ENCODE results near the gene WASF1. TPM values are rescaled to one million over a fixed set of nuclear protein-coding genes. Genes with fewer than 3 reads are reported as not detected.

Gene WASF1
- polyA plus RNA-seq, 1 donor, result 11.2 TPM

DNA sequence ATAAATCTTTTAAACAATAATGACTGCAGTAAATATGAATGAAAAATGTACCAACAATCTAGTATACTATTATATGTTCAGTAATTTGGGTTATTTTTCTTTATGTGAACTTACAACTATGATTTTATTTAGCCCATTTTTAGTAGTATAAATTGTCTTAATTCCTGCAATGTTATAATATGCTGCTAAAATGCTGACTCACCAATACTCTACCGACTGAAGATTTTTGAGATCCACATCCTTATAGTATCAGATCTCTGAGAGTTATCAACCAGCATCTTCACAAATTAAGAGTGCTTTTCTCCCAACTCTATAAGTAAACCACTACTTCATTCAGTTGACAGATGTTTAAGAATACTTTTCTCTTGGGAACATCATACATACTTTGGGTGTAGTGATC is 17.4 kb upstream of the WASF1 start:
- whole genome bisulfite sequencing (ENCODE audit: insufficient coverage, low lambda C conversion rate), result no CpG with 5 or more reads among the region's 1 CpG
- Histone ChIP-seq H3K27me3 (ENCODE audit: control insufficient read depth, insufficient read depth, low read length) (no peaks in the 10 kb centered on the region), H3K4me3 (ENCODE audit: low read length) (no peak overlapping the region), H3K9me3 (ENCODE audit: control insufficient read depth, low read depth, low read length) (no peaks in the 10 kb centered on the region), H3K4me1 (ENCODE audit: control insufficient read depth, insufficient read depth, low read length) (no peaks in the 10 kb centered on the region), H3K36me3 (ENCODE audit: control insufficient read depth, insufficient read depth, low read length) (peaks cover 17% of the 10 kb centered on the region), H3K27ac (ENCODE audit: low read length) (no peak overlapping the region)
- DNase-seq, result no peak

DNA sequence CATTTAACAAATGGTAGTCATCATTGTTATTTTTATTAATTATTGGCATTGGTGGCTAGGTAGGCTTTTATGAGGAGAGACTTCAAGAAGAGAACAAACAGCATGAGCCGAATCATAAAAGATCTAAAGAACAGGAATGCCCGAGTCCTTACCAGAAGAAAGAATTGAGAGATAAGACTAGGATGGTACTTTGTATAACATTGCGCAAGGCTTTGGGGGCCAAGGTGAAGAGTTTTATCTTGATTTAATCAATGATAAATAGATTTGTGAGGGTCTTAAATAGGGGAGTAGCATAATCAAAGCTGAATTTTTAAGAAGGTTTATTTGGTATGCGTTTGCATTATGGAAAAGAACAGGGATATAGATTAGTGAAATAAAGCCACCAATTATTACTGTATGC is 16.2 kb upstream of the WASF1 start:
- no peak overlapping the region for H3K27ac ChIP-seq (ENCODE audit: low read length)
- H3K4me3 ChIP-seq (ENCODE audit: low read length), result no peak overlapping the region
- H3K9me3 ChIP-seq (ENCODE audit: control insufficient read depth, low read depth, low read length), result no peaks in the 10 kb centered on the region
- no peak for DNase-seq
- peaks cover 17% of the 10 kb centered on the region for H3K36me3 ChIP-seq (ENCODE audit: control insufficient read depth, insufficient read depth, low read length)
- no peaks in the 10 kb centered on the region for H3K4me1 ChIP-seq (ENCODE audit: control insufficient read depth, insufficient read depth, low read length)
- no peaks in the 10 kb centered on the region for H3K27me3 ChIP-seq (ENCODE audit: control insufficient read depth, insufficient read depth, low read length)
- 90% methylated on average over 1 of the region's 4 CpGs for WGBS (ENCODE audit: insufficient coverage, low lambda C conversion rate)

- no peak overlapping the region for H3K27ac ChIP-seq (ENCODE audit: low read length)
- H3K36me3 ChIP-seq (ENCODE audit: control insufficient read depth, insufficient read depth, low read length), result peaks cover 6% of the 10 kb centered on the region
- no peak overlapping the region for H3K4me3 ChIP-seq (ENCODE audit: low read length)
- DNase-seq, result no peak
- WGBS (ENCODE audit: insufficient coverage, low lambda C conversion rate), result 100% methylated on average over 1 of the region's 2 CpGs
- H3K27me3 ChIP-seq (ENCODE audit: control insufficient read depth, insufficient read depth, low read length), result no peaks in the 10 kb centered on the region
- H3K4me1 ChIP-seq (ENCODE audit: control insufficient read depth, insufficient read depth, low read length), result no peaks in the 10 kb centered on the region
- H3K9me3 ChIP-seq (ENCODE audit: control insufficient read depth, low read depth, low read length), result no peaks in the 10 kb centered on the region
These were observed 12.0 kb upstream of the WASF1 start for GRCh38 chr6:110191477-110191876.

GRCh38 chr6:110190726-110191125 is 11.3 kb upstream of the WASF1 start:
- no peaks in the 10 kb centered on the region for H3K9me3 ChIP-seq (ENCODE audit: control insufficient read depth, low read depth, low read length)
- WGBS (ENCODE audit: insufficient coverage, low lambda C conversion rate), result no CpG with 5 or more reads among the region's 6 CpGs
- DNase-seq, result no peak

GRCh38 chr6:110188791-110189190 is 9.3 kb upstream of the WASF1 start:
- no peak overlapping the region for H3K4me3 ChIP-seq (ENCODE audit: low read length)
- H3K36me3 ChIP-seq (ENCODE audit: control insufficient read depth, insufficient read depth, low read length), result peaks cover 1% of the 10 kb centered on the region
- H3K27ac ChIP-seq (ENCODE audit: low read length), result no peak overlapping the region
- no peaks in the 10 kb centered on the region for H3K9me3 ChIP-seq (ENCODE audit: control insufficient read depth, low read depth, low read length)
- no peaks in the 10 kb centered on the region for H3K27me3 ChIP-seq (ENCODE audit: control insufficient read depth, insufficient read depth, low read length)
- H3K4me1 ChIP-seq (ENCODE audit: control insufficient read depth, insufficient read depth, low read length), result no peaks in the 10 kb centered on the region
- DNase-seq, result no peak

More at GRCh38 chr6:110190726-110191125, 11.3 kb upstream of the WASF1 start:
- Histone ChIP-seq H3K4me1 (ENCODE audit: control insufficient read depth, insufficient read depth, low read length) (no peaks in the 10 kb centered on the region), H3K36me3 (ENCODE audit: control insufficient read depth, insufficient read depth, low read length) (peaks cover 6% of the 10 kb centered on the region), H3K4me3 (ENCODE audit: low read length) (no peak overlapping the region), H3K27ac (ENCODE audit: low read length) (no peak overlapping the region), H3K27me3 (ENCODE audit: control insufficient read depth, insufficient read depth, low read length) (no peaks in the 10 kb centered on the region)

DNA sequence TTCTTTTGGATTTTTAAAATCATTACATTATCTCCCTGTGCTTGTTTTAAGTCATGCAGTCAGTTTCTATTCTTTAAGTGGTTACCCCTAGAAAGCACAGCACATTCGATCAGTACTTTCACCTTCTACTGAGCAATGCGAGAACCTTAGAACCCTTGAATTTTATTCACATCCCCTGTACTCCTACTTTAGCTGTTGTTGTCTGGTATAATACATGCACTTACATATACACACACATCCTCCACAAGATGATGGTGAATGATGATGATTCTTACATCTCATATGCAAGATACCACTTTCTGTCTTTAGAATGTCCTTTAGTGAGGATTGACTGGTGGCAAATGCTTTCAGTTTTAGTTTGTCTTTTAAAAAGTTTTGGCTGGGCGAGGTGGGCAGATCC is 6.4 kb upstream of the WASF1 start:
- WGBS (ENCODE audit: insufficient coverage, low lambda C conversion rate), result no CpG with 5 or more reads among the region's 3 CpGs
- Histone ChIP-seq H3K27me3 (ENCODE audit: control insufficient read depth, insufficient read depth, low read length) (no peaks in the 10 kb centered on the region), H3K4me1 (ENCODE audit: control insufficient read depth, insufficient read depth, low read length) (no peaks in the 10 kb centered on the region), H3K36me3 (ENCODE audit: control insufficient read depth, insufficient read depth, low read length) (no peaks in the 10 kb centered on the region), H3K9me3 (ENCODE audit: control insufficient read depth, low read depth, low read length) (no peaks in the 10 kb centered on the region), H3K4me3 (ENCODE audit: low read length) (no peak overlapping the region), H3K27ac (ENCODE audit: low read length) (no peak overlapping the region)
- no peak for DNase-seq

DNA sequence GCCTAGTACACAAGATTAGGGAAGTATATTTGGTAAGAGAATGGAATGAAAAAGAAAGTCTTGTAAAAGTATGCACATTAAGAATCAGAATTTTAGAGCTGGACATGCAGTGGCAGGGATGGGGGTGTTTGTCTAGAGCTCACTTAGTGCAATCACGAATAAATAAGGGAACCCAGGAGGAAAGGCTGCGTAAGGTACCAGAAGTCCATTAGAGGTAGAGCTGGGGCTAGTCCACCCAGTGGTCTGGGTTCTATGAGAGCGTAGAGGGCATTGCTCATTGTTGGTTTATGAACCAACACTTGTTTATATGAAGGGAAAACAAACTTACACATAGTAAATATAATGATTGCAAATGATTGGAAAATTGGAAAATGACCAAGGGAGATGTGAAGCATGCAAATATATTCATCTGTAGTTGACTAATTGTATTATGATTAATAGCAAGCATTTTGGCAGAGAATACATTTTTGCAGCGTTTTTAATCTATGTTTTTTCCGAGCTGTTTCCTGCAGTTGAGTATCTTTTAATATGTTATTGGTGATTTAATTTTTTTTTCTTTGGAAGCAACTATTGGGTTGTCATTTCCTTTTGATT is 3.9 kb upstream of the WASF1 start:
- H3K9me3 ChIP-seq (ENCODE audit: control insufficient read depth, low read depth, low read length), result no peaks in the 10 kb centered on the region
- H3K27ac ChIP-seq (ENCODE audit: low read length), result no peak overlapping the region
- no peak overlapping the region for H3K4me3 ChIP-seq (ENCODE audit: low read length)
- DNase-seq, result no peak
- H3K27me3 ChIP-seq (ENCODE audit: control insufficient read depth, insufficient read depth, low read length), result no peaks in the 10 kb centered on the region
- WGBS (ENCODE audit: insufficient coverage, low lambda C conversion rate), result 100% methylated on average over 1 of the region's 5 CpGs
- H3K4me1 ChIP-seq (ENCODE audit: control insufficient read depth, insufficient read depth, low read length), result peaks cover 2% of the 10 kb centered on the region
- no peaks in the 10 kb centered on the region for H3K36me3 ChIP-seq (ENCODE audit: control insufficient read depth, insufficient read depth, low read length)

- peak overlapping the region; percentile 79 for H3K4me3 ChIP-seq (ENCODE audit: low read length)
- no peaks in the 10 kb centered on the region for H3K9me3 ChIP-seq (ENCODE audit: control insufficient read depth, low read depth, low read length)
- 83% methylated on average over 3 of the region's 6 CpGs for WGBS (ENCODE audit: insufficient coverage, low lambda C conversion rate)
- H3K27me3 ChIP-seq (ENCODE audit: control insufficient read depth, insufficient read depth, low read length), result no peaks in the 10 kb centered on the region
- H3K4me1 ChIP-seq (ENCODE audit: control insufficient read depth, insufficient read depth, low read length), result peaks cover 2% of the 10 kb centered on the region
- no peaks in the 10 kb centered on the region for H3K36me3 ChIP-seq (ENCODE audit: control insufficient read depth, insufficient read depth, low read length)
- DNase-seq, result peak in 1 of 2 donors; percentile 8
- no peak overlapping the region for H3K27ac ChIP-seq (ENCODE audit: low read length)
These were observed 1.9 kb upstream of the WASF1 start for GRCh38 chr6:110181131-110182030.

DNA sequence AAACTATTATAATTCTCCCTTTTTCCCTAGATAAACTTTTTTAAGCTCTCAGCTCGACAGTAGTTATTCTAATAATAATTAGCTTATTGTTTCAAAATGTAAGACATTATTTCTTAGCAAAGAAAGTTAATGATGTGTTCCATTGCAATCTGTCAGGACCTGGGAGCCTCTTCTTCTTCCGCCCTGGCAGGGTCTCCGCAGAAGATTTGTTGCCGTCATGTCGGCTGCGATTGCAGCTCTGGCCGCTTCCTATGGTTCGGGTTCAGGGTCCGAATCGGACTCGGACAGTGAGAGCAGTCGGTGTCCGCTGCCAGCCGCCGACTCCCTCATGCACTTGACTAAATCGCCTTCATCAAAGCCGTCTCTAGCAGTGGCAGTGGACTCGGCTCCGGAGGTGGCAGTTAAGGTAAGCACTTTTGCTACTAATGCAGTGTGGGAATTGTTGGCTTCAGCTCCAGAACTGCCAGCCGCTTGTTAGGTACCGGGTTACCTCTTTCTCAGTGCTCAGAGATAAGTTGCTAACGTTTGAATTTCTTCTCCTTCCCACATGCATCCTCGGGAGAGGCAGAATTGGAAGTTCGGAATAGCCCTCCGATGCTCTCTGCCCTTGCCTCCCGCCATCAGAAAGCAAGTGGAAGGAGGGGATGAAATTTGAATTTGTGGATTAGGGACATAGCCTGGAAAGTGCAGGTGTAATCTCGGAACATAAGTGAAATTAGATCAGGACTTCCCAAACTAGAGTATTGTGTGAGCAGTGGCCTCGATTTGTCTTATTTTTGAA is 948 bp upstream of the WASF1 start, which contains the start of gene CDC40:
Gene CDC40 (plus strand): TSS at position 200 of the 781 bp plus-strand sequence. CDS start 18 bp downstream, at position 218.
- Histone ChIP-seq H3K4me1 (ENCODE audit: control insufficient read depth, insufficient read depth, low read length) (peaks cover 2% of the 10 kb centered on the region), H3K27me3 (ENCODE audit: control insufficient read depth, insufficient read depth, low read length) (no peaks in the 10 kb centered on the region), H3K4me3 (ENCODE audit: low read length) (peak within 1 kb of the TSS; percentile 79), H3K27ac (ENCODE audit: low read length) (peak within 1 kb of the TSS; percentile 40), H3K36me3 (ENCODE audit: control insufficient read depth, insufficient read depth, low read length) (no peaks in the 10 kb centered on the region), H3K9me3 (ENCODE audit: control insufficient read depth, low read depth, low read length) (no peaks in the 10 kb centered on the region)
- peak in 1 of 2 donors; percentile 38 for DNase-seq
- WGBS (ENCODE audit: insufficient coverage, low lambda C conversion rate), result 0% methylated on average over 2 of the region's 28 CpGs

DNA sequence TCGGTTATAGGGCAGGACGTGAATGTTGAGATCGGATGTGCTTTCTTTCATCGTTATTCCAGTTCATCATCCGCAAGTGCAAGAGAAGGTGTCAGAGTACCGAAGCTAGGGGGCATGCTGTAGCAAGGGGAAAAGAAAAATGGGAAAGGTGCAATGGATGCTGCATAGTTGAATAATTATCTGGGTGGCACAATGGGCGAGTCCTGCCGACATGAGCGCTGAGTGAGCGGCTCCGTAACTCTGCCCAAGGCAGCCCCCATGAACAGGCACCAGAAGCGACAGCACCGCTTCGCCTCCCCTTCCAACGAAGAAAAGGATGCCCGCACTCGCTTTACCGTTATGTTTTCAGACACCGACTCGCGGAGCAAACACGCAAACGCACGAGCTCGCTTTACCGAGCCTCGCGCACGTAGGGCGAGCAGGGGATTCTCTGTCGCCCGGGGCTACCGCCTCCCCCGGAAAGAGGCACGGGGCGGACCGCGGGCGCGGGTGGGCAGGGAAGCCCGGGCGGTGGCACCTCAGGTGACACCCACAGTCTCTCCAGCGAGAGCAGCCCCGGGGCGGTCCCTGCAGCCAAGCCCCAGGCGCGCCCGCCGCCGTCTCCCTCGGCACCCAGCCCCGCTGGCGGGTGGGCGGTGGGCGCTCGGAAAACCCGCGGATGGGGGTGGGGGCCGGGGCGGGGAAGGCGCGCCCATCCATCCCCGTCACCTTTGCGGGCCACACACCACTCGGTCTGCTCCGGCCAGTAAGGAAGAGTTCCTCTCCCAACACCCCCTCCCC is 654 bp downstream of the WASF1 start:
- H3K9me3 ChIP-seq (ENCODE audit: control insufficient read depth, low read depth, low read length), result no peaks in the 10 kb centered on the region
- peak; percentile 38 to 62 for DNase-seq
- H3K27me3 ChIP-seq (ENCODE audit: control insufficient read depth, insufficient read depth, low read length), result no peaks in the 10 kb centered on the region
- H3K36me3 ChIP-seq (ENCODE audit: control insufficient read depth, insufficient read depth, low read length), result no peaks in the 10 kb centered on the region
- no CpG with 5 or more reads among the region's 66 CpGs for WGBS (ENCODE audit: insufficient coverage, low lambda C conversion rate)
- H3K4me3 ChIP-seq (ENCODE audit: low read length), result peak overlapping the region; percentile 79
- H3K4me1 ChIP-seq (ENCODE audit: control insufficient read depth, insufficient read depth, low read length), result peaks cover 2% of the 10 kb centered on the region
- peak overlapping the region; percentile 40 for H3K27ac ChIP-seq (ENCODE audit: low read length)
